Measurements from ENCODE around the gene TAOK3. TPM values are rescaled to one million over a fixed set of nuclear protein-coding genes. Genes with fewer than 3 reads are reported as not detected.

The TAOK3 gene
- polyA plus RNA-seq, 3 donors, result 19.7 to 58.3 (median 44.8) TPM

DNA sequence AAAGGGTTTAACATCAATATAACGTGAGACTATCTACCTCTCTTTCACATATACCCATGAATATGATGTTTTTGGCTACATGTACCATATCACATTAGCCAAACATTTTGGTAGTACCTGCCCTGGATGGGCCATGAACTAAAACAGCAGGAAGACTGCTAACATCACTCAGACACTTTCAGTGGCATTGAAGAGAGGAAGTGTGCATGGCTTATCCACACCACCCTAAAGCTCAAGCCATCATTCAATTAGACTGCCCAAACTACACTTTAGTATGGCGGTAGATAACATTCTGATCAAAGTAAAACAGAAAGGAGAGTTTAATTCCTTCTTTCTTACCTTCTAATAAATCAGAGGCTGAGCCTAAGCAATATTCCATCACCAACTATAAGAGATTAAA, 133.8 kb downstream of the TAOK3 start:
- no CpG with 5 or more reads among the region's 2 CpGs for WGBS (ENCODE audit: insufficient coverage)
- no peak overlapping the region for H3K4me2 ChIP-seq (replicated peaks; ENCODE audit: extremely low read depth, low read length, poor library complexity, severe bottlenecking)
- H3K36me3 ChIP-seq (replicated peaks in 1 of 2; ENCODE audit: control insufficient read depth in 1 of 2, insufficient read depth in 2 of 2, low read length in 2 of 2), result peaks cover 43 to 49% of the 10 kb centered on the region in 2 donors
- Mint-ChIP-seq H3K27me3 (ENCODE audit: low read depth in 3 of 3) (no peaks in the 10 kb centered on the region), H3K4me3 (no peak overlapping the region), H3K9me3 (peaks cover 0 to 3% (median 0%) of the 10 kb centered on the region in 7 donors), H3K27ac (peak overlapping the region in 3 of 7 donors; percentile 41 to 77 (median 73)), H3K36me3 (peaks cover 36 to 55% of the 10 kb centered on the region in 2 donors), H3K4me1 (peaks cover 23% of the 10 kb centered on the region)
- H3K9ac ChIP-seq (ENCODE audit: insufficient read depth, low read length, poor library complexity, severe bottlenecking), result no peak overlapping the region
- H3K4me3 ChIP-seq (replicated peaks in 1 of 3; ENCODE audit: low read depth in 2 of 3, low read length in 3 of 3), result no peak overlapping the region
- H3K4me1 ChIP-seq (ENCODE audit: control insufficient read depth in 1 of 2, insufficient read depth in 2 of 2, low read length in 2 of 2), result peaks cover 25 to 32% of the 10 kb centered on the region in 2 donors
- no peak for DNase-seq
- peak overlapping the region in 1 of 2 donors; percentile 82 for H3K27ac ChIP-seq (ENCODE audit: low read depth in 1 of 2, low read length in 2 of 2)
- peaks cover 4% of the 10 kb centered on the region for H4K20me1 ChIP-seq (ENCODE audit: insufficient read depth, low read length)
- peaks cover 6% of the 10 kb centered on the region for H3K79me2 ChIP-seq (ENCODE audit: insufficient read depth, low read length)
- H3K27me3 ChIP-seq (ENCODE audit: control insufficient read depth in 2 of 2, insufficient read depth in 2 of 2, low read length in 2 of 2), result no peaks in the 10 kb centered on the region
- no peak overlapping the region for H2AFZ ChIP-seq (ENCODE audit: insufficient read depth, low read depth, low read length, poor library complexity, severe bottlenecking)
- intact Hi-C loops (cut with micrococcal nuclease), result loop anchor here in 1 of 2 donors (10.0 kb wide), 1 partner anchor 66 kb away; no protein-coding TSS in a partner anchor
- H3K9me3 ChIP-seq (replicated peaks in 1 of 2; ENCODE audit: control insufficient read depth in 1 of 2, insufficient read depth in 1 of 2, low read length in 2 of 2), result no peaks in the 10 kb centered on the region
- TF ChIP-seq CTCF (IDR thresholded peaks at IDR 0.05), result no peak

GRCh38 chr12:118237908-118238307, 134.8 kb downstream of the TAOK3 start:
- H3K9me3 ChIP-seq (replicated peaks in 1 of 2; ENCODE audit: control insufficient read depth in 1 of 2, insufficient read depth in 1 of 2, low read length in 2 of 2), result no peaks in the 10 kb centered on the region
- H3K36me3 ChIP-seq (replicated peaks in 1 of 2; ENCODE audit: control insufficient read depth in 1 of 2, insufficient read depth in 2 of 2, low read length in 2 of 2), result peaks cover 36 to 47% of the 10 kb centered on the region in 2 donors
- no CpG with 5 or more reads among the region's 1 CpG for WGBS (ENCODE audit: insufficient coverage)
- H3K4me1 Mint-ChIP-seq, result peaks cover 23% of the 10 kb centered on the region
- DNase-seq, result peak in 2 of 3 donors; percentile 12 to 17
- peaks cover 6% of the 10 kb centered on the region for H3K79me2 ChIP-seq (ENCODE audit: insufficient read depth, low read length)
- no peaks in the 10 kb centered on the region for H4K20me1 ChIP-seq (ENCODE audit: insufficient read depth, low read length)
- H3K9me3 Mint-ChIP-seq, result peaks cover 0 to 3% (median 0%) of the 10 kb centered on the region in 7 donors
- peak overlapping the region in 1 of 2 donors; percentile 82 for H3K27ac ChIP-seq (ENCODE audit: low read depth in 1 of 2, low read length in 2 of 2)
- H3K4me3 ChIP-seq (replicated peaks in 1 of 3; ENCODE audit: low read depth in 2 of 3, low read length in 3 of 3), result peak overlapping the region in 1 of 3 experiments; percentile 54
- intact Hi-C loops (cut with micrococcal nuclease), result loop anchor here in 1 of 2 donors (10.0 kb wide), 1 partner anchor 67 kb away; no protein-coding TSS in a partner anchor
- peaks cover 25 to 32% of the 10 kb centered on the region in 2 donors for H3K4me1 ChIP-seq (ENCODE audit: control insufficient read depth in 1 of 2, insufficient read depth in 2 of 2, low read length in 2 of 2)
- H3K36me3 Mint-ChIP-seq, result peaks cover 34 to 49% of the 10 kb centered on the region in 2 donors
- H3K27me3 ChIP-seq (ENCODE audit: control insufficient read depth in 2 of 2, insufficient read depth in 2 of 2, low read length in 2 of 2), result no peaks in the 10 kb centered on the region
- no peak overlapping the region for H3K4me2 ChIP-seq (replicated peaks; ENCODE audit: extremely low read depth, low read length, poor library complexity, severe bottlenecking)
- H3K27ac Mint-ChIP-seq, result peak overlapping the region; percentile 50 to 87 (median 77)
- no peak overlapping the region for H3K9ac ChIP-seq (ENCODE audit: insufficient read depth, low read length, poor library complexity, severe bottlenecking)
- no peak overlapping the region for H3K4me3 Mint-ChIP-seq
- no peak for TF ChIP-seq CTCF (IDR thresholded peaks at IDR 0.05)
- no peak overlapping the region for H2AFZ ChIP-seq (ENCODE audit: insufficient read depth, low read depth, low read length, poor library complexity, severe bottlenecking)
- H3K27me3 Mint-ChIP-seq (ENCODE audit: low read depth in 3 of 3), result no peaks in the 10 kb centered on the region

Data from CD14-positive monocyte (primary cell).